C4-2B (cell line): ENCODE data around the gene SCN8A.
"Not testable (repeated sequence)": the region's sequence is repeated elsewhere in the genome, so short reads cannot be mapped to it uniquely, and the experiment has no call there.

ENCODE experiments used
- ZFX ChIP-seq: fragments of 450-650 bp; IDR thresholded peaks from 2 replicates; pipeline ENCODE4 v1.6.1; 2017
- TF ChIP-seq, protein P1 (sequence below): fragments of 450-650 bp; conservative IDR thresholded peaks from 2 replicates; pipeline ENCODE4 v1.5.1; 2017; ENCODE audit warnings: mild to moderate bottlenecking

DNA sequence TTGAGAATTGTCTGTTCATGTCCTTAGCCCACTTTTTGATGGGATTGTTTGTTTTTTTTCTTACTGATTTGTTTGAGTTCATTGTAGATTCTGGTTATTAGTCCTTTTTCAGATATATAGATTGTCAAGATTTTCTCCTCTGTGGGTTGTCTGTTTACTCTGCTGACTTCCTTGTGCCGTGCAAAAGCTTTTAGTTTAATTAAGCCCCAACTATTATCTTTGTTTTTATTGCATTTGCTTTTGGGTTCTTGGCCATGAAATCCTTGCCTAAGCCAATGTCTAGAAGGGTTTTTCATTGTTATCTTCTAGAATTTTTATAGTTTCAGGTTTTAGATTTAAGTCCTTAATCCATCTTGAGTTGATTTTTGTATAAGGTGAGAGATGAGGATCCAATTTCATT, 14.9 kb downstream of the SCN8A start:
- TF ChIP-seq, protein P1, sequence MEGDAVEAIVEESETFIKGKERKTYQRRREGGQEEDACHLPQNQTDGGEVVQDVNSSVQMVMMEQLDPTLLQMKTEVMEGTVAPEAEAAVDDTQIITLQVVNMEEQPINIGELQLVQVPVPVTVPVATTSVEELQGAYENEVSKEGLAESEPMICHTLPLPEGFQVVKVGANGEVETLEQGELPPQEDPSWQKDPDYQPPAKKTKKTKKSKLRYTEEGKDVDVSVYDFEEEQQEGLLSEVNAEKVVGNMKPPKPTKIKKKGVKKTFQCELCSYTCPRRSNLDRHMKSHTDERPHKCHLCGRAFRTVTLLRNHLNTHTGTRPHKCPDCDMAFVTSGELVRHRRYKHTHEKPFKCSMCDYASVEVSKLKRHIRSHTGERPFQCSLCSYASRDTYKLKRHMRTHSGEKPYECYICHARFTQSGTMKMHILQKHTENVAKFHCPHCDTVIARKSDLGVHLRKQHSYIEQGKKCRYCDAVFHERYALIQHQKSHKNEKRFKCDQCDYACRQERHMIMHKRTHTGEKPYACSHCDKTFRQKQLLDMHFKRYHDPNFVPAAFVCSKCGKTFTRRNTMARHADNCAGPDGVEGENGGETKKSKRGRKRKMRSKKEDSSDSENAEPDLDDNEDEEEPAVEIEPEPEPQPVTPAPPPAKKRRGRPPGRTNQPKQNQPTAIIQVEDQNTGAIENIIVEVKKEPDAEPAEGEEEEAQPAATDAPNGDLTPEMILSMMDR = not testable (repeated sequence)
- TF ChIP-seq ZFX = not testable (repeated sequence)
